Testis (tissue), 2 donors: ENCODE data around the gene ZNF232.
"Not testable (repeated sequence)": the region's sequence is repeated elsewhere in the genome, so short reads cannot be mapped to it uniquely, and the experiment has no call there.

Source experiments
- POLR2A ChIP-seq: fragments of 450-650 bp; IDR thresholded peaks from one replicate; pipeline ENCODE4 v1.6.1; 2017; ENCODE audit warnings: antibody characterized with exemption, mild to moderate bottlenecking, moderate library complexity
- TF ChIP-seq, protein P1 (sequence below), 3 experiments: fragments of 450-650 bp in 2 of 3; fragments of 200-600 bp in 1 of 3; sonication (generic) in 1 of 3; IDR thresholded peaks; one replicate each; pipeline ENCODE4 v1.5.1; 2016 to 2019; ENCODE audit warnings: antibody characterized with exemption in 3 of 3, mild to moderate bottlenecking in 2 of 3, moderate library complexity in 1 of 3

DNA sequence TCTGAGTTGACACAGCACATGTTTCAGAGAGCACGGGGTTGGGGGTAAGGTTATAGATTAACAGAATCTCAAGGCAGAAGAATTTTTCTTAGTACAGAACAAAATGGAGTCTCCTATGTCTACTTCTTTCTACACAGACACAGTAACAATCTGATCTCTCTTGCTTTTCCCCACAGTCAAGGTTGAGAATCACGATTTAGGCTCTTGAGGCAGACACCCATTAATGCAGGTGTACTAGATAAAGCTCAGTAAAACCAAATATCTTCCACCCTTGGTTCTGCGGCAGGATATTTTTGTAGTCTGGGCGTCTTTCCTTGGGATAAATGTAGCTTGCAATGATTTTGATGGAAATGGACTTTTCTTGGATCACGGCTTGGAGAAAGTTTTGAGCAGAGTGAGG, 36.2 kb downstream of the ZNF232 start:
- TF ChIP-seq, protein P1, sequence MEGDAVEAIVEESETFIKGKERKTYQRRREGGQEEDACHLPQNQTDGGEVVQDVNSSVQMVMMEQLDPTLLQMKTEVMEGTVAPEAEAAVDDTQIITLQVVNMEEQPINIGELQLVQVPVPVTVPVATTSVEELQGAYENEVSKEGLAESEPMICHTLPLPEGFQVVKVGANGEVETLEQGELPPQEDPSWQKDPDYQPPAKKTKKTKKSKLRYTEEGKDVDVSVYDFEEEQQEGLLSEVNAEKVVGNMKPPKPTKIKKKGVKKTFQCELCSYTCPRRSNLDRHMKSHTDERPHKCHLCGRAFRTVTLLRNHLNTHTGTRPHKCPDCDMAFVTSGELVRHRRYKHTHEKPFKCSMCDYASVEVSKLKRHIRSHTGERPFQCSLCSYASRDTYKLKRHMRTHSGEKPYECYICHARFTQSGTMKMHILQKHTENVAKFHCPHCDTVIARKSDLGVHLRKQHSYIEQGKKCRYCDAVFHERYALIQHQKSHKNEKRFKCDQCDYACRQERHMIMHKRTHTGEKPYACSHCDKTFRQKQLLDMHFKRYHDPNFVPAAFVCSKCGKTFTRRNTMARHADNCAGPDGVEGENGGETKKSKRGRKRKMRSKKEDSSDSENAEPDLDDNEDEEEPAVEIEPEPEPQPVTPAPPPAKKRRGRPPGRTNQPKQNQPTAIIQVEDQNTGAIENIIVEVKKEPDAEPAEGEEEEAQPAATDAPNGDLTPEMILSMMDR (IDR thresholded peaks at IDR 0.05) = not testable (repeated sequence)
- not testable (repeated sequence) for TF ChIP-seq POLR2A
